SK-N-SH treated with all-trans-retinoic acid at 6 μM for 48 hours (cell line): ENCODE data around the gene CAMLG.

Experiments
- ESRRG ChIP-seq: fragments of 250-450 bp; sonication (Bioruptor Pico); IDR thresholded peaks from 2 replicates; pipeline ENCODE4 v1.6.1; 2021; ENCODE audit warnings: mild to moderate bottlenecking
- OSR1 ChIP-seq: fragments of 250-450 bp; sonication (Bioruptor Pico); IDR thresholded peaks from 2 replicates; pipeline ENCODE4 v1.8.0; 2022; ENCODE audit warnings: moderate library complexity, mild to moderate bottlenecking, inconsistent platforms
- ZC3H10 ChIP-seq: fragments of 250-450 bp; sonication (Bioruptor Pico); IDR thresholded peaks from 2 replicates; pipeline ENCODE4 v1.5.1; 2021; ENCODE audit warnings: mild to moderate bottlenecking, moderate library complexity
- ZNF70 ChIP-seq: fragments of 450-650 bp; formaldehyde crosslinking; IDR thresholded peaks from 2 replicates; pipeline ENCODE4 v1.5.0; 2020; ENCODE audit warnings: mild to moderate bottlenecking, moderate library complexity
- TF ChIP-seq, protein P1 (sequence below): fragments of 250-450 bp; sonication (Bioruptor Pico); IDR thresholded peaks from 2 replicates; pipeline ENCODE4 v1.5.0; 2020; ENCODE audit warnings: mild to moderate bottlenecking, moderate library complexity
- TF ChIP-seq, protein P2 (sequence below): fragments of 250-450 bp; sonication (Bioruptor Pico); IDR thresholded peaks from 2 replicates; pipeline ENCODE4 v1.8.0; 2020; ENCODE audit warnings: mild to moderate bottlenecking, moderate library complexity, borderline replicate concordance

GRCh38 chr5:134798468-134798867 lies 60.1 kb downstream of the CAMLG start:
- TF ChIP-seq, protein P1, sequence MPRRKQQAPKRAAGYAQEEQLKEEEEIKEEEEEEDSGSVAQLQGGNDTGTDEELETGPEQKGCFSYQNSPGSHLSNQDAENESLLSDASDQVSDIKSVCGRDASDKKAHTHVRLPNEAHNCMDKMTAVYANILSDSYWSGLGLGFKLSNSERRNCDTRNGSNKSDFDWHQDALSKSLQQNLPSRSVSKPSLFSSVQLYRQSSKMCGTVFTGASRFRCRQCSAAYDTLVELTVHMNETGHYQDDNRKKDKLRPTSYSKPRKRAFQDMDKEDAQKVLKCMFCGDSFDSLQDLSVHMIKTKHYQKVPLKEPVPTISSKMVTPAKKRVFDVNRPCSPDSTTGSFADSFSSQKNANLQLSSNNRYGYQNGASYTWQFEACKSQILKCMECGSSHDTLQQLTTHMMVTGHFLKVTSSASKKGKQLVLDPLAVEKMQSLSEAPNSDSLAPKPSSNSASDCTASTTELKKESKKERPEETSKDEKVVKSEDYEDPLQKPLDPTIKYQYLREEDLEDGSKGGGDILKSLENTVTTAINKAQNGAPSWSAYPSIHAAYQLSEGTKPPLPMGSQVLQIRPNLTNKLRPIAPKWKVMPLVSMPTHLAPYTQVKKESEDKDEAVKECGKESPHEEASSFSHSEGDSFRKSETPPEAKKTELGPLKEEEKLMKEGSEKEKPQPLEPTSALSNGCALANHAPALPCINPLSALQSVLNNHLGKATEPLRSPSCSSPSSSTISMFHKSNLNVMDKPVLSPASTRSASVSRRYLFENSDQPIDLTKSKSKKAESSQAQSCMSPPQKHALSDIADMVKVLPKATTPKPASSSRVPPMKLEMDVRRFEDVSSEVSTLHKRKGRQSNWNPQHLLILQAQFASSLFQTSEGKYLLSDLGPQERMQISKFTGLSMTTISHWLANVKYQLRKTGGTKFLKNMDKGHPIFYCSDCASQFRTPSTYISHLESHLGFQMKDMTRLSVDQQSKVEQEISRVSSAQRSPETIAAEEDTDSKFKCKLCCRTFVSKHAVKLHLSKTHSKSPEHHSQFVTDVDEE (CRISPR knock-in tag), result no peak
- TF ChIP-seq, protein P2, sequence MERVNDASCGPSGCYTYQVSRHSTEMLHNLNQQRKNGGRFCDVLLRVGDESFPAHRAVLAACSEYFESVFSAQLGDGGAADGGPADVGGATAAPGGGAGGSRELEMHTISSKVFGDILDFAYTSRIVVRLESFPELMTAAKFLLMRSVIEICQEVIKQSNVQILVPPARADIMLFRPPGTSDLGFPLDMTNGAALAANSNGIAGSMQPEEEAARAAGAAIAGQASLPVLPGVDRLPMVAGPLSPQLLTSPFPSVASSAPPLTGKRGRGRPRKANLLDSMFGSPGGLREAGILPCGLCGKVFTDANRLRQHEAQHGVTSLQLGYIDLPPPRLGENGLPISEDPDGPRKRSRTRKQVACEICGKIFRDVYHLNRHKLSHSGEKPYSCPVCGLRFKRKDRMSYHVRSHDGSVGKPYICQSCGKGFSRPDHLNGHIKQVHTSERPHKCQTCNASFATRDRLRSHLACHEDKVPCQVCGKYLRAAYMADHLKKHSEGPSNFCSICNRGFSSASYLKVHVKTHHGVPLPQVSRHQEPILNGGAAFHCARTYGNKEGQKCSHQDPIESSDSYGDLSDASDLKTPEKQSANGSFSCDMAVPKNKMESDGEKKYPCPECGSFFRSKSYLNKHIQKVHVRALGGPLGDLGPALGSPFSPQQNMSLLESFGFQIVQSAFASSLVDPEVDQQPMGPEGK (CRISPR knock-in tag), result no peak
- no peak for TF ChIP-seq OSR1 (CRISPR knock-in tag)
- no peak for TF ChIP-seq ZC3H10
- no peak for TF ChIP-seq ZNF70
- TF ChIP-seq ESRRG, result no peak
